SK-MEL-5 (cell line): Measurements from ENCODE around the gene EIF3A. TPM values are rescaled to one million over a fixed set of nuclear protein-coding genes. Genes with fewer than 3 reads are reported as not detected.

Experiments
- DNase-seq: peaks from one replicate; pipeline ENCODE4 v3.0.0-alpha.2; 2016; ENCODE audit warnings: low read depth, low spot score
- in situ Hi-C: cut with HindIII; loops from 2 replicates; pipeline ENCODE4 v1.10.0; 2016; ENCODE audit warnings: low sequenced_read_pairs, high pct_unique_total_duplicates, low pct_unique_long_range_greater_than_20kb
- small RNA-seq, 2 experiments: library from RNA; depleted of rRNA; stranded (forward); fragments of <200 nt; gene quantifications; one replicate each; pipeline ENCODE3, GENCODE V24; 2014
- total RNA-seq: library from RNA; depleted of rRNA; stranded (reverse); fragments of >200 nt; shearing (Covaris generic); gene quantifications from 2 replicates; pipeline ENCODE4 v1.2.3, GENCODE V29; 2014; rRNA removed

EIF3A gene
- total RNA-seq, 1 experiment from 2014 or later, result 112 TPM

- in situ Hi-C loops, result no loop called here
These were observed 84.9 kb downstream of the EIF3A start for GRCh38 chr10:118995739-118996138.

GRCh38 chr10:118994321-118994720 is 86.3 kb downstream of the EIF3A start:
- in situ Hi-C loops, result no loop called here
- no peak for DNase-seq

More at GRCh38 chr10:118995739-118996138, 84.9 kb downstream of the EIF3A start:
- DNase-seq, result no peak

GRCh38 chr10:118993214-118993613 is 87.4 kb downstream of the EIF3A start:
- in situ Hi-C loops, result no loop called here
- DNase-seq, result no peak

GRCh38 chr10:118992496-118992895 is 88.1 kb downstream of the EIF3A start:
- no peak for DNase-seq
- in situ Hi-C loops, result no loop called here

- in situ Hi-C loops, result no loop called here
- no peak for DNase-seq
These were observed 90.3 kb downstream of the EIF3A start for GRCh38 chr10:118990326-118990725.

GRCh38 chr10:118986815-118987790 is 93.5 kb downstream of the EIF3A start:
- in situ Hi-C loops, result no loop called here
- no peak for DNase-seq

GRCh38 chr10:118985576-118985975 is 95.0 kb downstream of the EIF3A start:
- in situ Hi-C loops, result no loop called here

More at GRCh38 chr10:118985576-118985975, 95.0 kb downstream of the EIF3A start:
- DNase-seq, result no peak

Small RNA genes within 50 kb of the gene (small RNA-seq; reads per million reads assigned to genes)
- 0 reads per million in 2 experiments for gene AL355598.1
- gene RF00413, result 0 to 0.05 reads per million in 2 experiments
- 0 to 0.15 reads per million in 2 experiments for gene SNORA19

Other genes starting within 250 kb of the EIF3A start
- gene NANOS1, start 51.1 kb downstream of the EIF3A start, total RNA-seq, result 3.5 and 5.7 TPM in 2 replicates
- gene DENND10, start 23.3 kb upstream of the EIF3A start, total RNA-seq, result 52.5 and 55.6 TPM in 2 replicates
- gene SFXN4, start 84.9 kb upstream of the EIF3A start, total RNA-seq, result 58.9 and 63.9 TPM in 2 replicates
- 245 and 273 TPM in 2 replicates for gene PRDX3, start 98.0 kb upstream of the EIF3A start, total RNA-seq
- 4.2 and 4.8 TPM in 2 replicates for gene GRK5, start 126.8 kb upstream of the EIF3A start, total RNA-seq